GM19023 (cell line): ENCODE data around the gene MBNL2.

ENCODE experiments used
- ATAC-seq: cut with Tn5 transposase; IDR thresholded peaks from one replicate; pipeline ENCODE4 v1.9.1; 2021; ENCODE audit warnings: mild to moderate bottlenecking, moderate library complexity; ENCODE audit not compliant: unreplicated experiment

The MBNL2 gene

GRCh38 chr13:97403893-97404750 lies 182.0 kb downstream of the MBNL2 start:
- no peak for ATAC-seq

DNA sequence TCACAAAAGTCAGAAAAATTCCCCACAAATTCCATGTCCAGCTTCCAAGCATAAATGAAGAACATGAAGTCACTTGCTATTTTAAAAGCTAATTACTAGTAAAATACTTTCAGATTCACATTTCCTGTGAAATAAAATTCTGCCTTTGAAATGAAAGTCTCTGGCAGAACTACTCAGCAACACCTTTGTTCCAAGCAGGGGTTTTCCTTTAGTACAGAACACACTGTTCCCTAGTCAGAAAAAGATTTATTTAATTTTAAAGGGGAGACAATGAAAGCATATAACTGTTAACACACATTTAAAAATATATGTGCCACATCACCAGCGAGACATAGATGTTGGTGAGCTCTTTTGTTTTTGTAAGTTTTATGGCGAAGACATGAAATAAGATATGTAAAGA lies 185.4 kb downstream of the MBNL2 start:
- no peak for ATAC-seq

DNA sequence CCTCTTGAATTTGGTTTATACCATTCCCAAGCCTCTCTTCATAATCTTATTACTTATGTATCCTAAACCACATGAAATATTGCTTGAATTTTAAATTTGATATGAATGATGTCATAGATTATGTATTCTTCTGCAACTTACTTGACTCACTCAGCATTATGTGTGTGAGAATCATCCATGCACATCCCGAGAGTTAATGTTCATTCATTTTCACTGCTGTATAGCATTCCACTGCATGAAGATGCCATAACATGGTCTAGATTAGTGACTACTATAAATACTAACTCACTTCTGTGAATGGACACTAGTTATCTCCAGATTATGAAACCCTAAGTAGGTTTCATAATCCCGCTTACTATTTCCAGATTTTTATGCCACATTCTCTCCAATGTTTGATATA lies 186.8 kb downstream of the MBNL2 start:
- no peak for ATAC-seq

- no peak for ATAC-seq
Measured at GRCh38 chr13:97411984-97412383, 189.9 kb downstream of the MBNL2 start.

DNA sequence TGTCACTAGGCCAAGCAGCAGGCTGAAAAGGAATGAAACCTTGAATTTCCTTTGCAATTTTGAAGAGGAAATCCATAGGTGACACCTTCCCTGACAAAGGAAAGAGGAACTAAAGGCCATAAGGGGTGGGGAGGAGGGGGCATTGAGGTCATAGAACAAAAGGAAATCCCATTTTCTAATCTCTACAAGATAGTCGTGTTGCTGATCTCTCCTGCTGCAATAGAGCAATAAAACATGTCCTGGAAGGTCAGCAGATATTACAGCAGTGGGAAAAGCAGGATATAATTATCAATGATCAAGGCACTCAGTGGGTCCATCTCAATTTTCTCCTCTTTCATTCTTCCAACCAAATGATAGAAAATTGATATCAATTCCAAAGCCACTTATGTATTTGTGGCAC lies 191.6 kb downstream of the MBNL2 start:
- ATAC-seq, result no peak

GRCh38 chr13:97414392-97414791 lies 192.3 kb downstream of the MBNL2 start:
- no peak for ATAC-seq

GRCh38 chr13:97417698-97418097 lies 195.6 kb downstream of the MBNL2 start:
- no peak for ATAC-seq

GRCh38 chr13:97422118-97423054 lies 200.3 kb downstream of the MBNL2 start:
- ATAC-seq, result no peak

GRCh38 chr13:97423300-97424045 lies 201.3 kb downstream of the MBNL2 start:
- ATAC-seq, result no peak

DNA sequence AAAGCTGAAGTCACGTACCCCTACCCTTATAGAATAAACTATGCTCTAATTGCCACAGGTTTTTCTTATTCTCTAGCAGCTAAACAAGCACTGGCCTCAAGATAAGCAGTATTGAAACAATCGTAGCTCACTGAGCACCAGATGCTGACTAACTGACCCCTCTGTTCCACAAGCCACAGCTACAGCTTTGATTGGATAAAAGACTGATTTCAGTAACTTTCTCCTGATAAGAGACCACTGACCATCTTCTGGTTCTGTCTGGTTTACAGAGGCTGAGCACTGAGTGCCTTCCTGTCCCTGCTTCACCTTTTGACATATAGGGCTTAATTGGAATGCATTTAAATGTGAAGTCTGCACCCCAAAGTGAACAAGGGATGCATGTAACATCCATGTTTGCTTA lies 203.5 kb downstream of the MBNL2 start:
- ATAC-seq, result no peak

DNA sequence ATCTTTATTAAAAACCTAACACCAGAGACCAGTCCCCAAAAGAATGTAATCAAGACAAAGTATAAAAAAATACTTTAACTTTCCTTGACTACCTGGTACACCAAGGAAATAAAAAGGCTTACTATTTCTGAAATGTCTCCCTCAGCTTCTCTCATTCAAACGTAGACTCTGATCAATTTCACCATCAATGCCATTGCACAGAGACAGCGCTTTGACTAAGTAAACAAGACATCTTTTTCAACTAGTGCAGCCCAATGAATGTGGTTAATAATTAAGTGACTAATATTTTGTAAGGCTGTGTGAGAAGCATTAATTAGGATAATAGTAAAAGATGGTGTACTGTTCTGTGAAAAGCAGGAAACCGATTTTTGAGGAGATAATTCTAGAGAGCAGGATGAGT lies 204.6 kb downstream of the MBNL2 start:
- ATAC-seq, result no peak

GRCh38 chr13:97429681-97430081 lies 207.5 kb downstream of the MBNL2 start:
- ATAC-seq, result no peak

- ATAC-seq, result no peak
Measured at GRCh38 chr13:97430296-97430695, 208.2 kb downstream of the MBNL2 start.

DNA sequence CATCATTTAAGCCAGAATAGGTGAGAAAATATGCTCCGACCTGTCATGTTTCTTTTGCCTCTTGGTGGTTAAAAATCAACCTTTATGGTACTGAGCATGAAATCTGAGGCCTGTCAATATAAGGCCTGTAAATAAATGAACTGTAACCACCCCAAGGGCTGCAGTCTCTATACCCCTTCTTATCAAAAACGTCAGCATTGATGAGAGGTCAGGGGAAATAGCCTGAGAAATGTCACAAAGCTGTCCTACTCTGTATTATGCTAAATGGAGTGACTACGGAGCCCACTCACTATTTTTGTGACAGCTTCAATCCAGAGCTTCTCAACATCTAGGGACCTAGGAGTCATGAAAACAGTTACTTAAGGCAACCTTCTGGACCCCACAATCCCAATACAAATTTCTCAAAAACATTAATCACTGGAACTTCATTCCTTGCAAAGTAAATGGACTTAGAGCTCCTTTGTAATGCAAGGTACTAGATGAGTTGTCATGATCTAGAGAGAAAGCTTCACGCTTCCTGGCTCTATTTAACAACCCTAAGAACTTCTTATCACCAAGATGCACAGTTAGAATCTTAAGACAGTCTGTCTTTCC lies 209.1 kb downstream of the MBNL2 start:
- ATAC-seq, result no peak

- no peak for ATAC-seq
Measured at GRCh38 chr13:97432232-97432916, 210.2 kb downstream of the MBNL2 start.

GRCh38 chr13:97432917-97433726 lies 211.0 kb downstream of the MBNL2 start:
- ATAC-seq, result peak; percentile 75

DNA sequence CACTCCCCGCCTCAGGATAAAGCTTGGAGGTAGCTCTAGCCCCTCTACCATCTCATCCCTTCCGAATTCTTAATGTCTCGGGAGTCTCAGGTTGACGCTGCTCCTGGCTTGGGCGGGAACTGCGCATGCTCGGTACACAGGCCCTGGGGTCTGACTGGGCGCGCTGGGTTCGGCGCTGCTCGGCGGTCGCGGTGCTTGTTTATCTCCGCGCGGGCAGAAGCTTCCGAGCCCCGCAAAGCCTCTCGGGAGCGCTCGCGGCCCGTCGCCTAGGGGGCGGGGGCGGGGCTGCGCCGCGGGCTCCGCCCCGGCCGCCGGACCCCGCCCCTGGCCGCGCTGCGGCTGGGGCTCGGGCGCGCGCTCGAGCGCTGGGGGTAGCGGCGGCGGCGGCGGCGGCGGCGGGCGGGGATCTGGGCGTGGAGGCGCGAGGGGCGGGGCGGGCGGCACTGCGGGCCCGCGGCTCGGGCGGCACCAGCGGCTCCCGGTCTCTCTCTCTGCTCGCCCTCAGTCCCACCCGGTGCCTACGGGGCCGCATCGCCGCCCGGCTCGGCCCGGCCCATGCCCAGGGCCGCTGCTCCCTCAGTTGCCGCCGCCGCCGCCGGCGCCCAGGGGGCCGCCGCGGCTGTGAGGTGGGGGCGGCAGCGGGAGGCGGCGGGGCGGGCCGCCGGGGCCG lies 211.7 kb downstream of the MBNL2 start, which contains the start of gene RAP2A:
RAP2A (plus strand) TSS at position 443 of the 670 bp plus-strand sequence. CDS start 302 bp downstream, outside the sequence.
- peak; percentile 48 for ATAC-seq

GRCh38 chr13:97434397-97435201 lies 212.5 kb downstream of the MBNL2 start:
- ATAC-seq, result peak; percentile 1
